ENCODE data around the gene RAB10.

DNA sequence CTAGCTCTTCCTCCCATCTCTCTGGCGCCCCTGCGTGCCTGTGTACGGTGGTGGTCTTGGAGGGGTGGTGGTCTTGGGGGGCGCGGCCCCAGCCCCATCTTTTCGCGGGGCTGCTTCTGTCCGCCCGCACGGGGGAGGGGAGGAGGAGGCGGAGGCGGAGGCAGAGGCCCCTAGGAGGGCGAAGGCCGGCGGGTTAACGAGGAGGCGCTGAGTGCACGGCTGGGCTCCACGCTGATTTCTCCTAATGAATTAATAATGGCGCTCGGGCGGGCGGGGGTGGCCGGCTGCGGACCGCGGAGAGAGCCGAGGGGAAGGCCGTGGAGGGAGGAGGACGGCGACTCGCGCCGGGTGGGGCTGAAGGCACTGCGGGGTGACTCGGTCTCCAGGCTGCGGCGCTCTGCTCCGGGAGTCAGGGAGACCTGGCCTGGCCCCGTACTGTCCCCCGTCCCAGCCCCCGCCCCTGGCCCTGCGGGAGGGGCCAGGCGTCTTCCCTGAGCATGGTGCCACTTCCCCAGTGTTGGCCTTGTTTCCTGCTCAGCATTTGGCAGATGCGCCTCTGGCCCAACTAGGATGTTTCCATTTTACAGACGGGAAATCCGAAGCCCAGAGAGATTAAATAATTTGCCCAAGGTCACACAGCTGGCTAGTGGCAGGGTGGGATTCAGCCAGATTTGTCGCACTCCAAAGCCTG lies 145.0 kb downstream of the RAB10 start:
- TF ChIP-seq, protein P1, sequence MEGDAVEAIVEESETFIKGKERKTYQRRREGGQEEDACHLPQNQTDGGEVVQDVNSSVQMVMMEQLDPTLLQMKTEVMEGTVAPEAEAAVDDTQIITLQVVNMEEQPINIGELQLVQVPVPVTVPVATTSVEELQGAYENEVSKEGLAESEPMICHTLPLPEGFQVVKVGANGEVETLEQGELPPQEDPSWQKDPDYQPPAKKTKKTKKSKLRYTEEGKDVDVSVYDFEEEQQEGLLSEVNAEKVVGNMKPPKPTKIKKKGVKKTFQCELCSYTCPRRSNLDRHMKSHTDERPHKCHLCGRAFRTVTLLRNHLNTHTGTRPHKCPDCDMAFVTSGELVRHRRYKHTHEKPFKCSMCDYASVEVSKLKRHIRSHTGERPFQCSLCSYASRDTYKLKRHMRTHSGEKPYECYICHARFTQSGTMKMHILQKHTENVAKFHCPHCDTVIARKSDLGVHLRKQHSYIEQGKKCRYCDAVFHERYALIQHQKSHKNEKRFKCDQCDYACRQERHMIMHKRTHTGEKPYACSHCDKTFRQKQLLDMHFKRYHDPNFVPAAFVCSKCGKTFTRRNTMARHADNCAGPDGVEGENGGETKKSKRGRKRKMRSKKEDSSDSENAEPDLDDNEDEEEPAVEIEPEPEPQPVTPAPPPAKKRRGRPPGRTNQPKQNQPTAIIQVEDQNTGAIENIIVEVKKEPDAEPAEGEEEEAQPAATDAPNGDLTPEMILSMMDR (IDR thresholded peaks at IDR 0.05), result no peak
- no peak for TF ChIP-seq ZFX (IDR thresholded peaks at IDR 0.05; ENCODE audit: borderline replicate concordance)
